Pancreas (tissue), 10 donors: ENCODE measurements around the gene ALDOB. TPM values are rescaled to one million over a fixed set of nuclear protein-coding genes. Genes with fewer than 3 reads are reported as not detected.

ENCODE experiments used
- ATAC-seq, 4 donors: fragments of 200-7000 bp; cut with Tn5 transposase; one replicate each; pipeline versions ENCODE4 v1.8.0 to v1.9.1; 2020; ENCODE audit warnings: mild to moderate bottlenecking in 4 of 4, moderate library complexity in 4 of 4
- DNase-seq, 6 donors: peaks; one replicate each; pipeline ENCODE4 v3.0.0-alpha.2; 2020
- FAIRE-seq: peaks from 2 replicates; lab custom pipeline; 2012; peaks lifted over from hg19 to GRCh38; lab: Jason Lieb, UNC
- H3K27ac ChIP-seq, 4 donors: fragments of 200-600 bp; sonication (generic); 1 replicate in 3 of 4; 2 replicates in 1 of 4; pipeline versions ENCODE4 v1.5.0 to v1.8.0; 2020
- H3K27me3 ChIP-seq, 4 donors: fragments of 200-600 bp; one replicate each; pipeline ENCODE4 v1.8.0; 2021
- H3K36me3 ChIP-seq, 3 donors: fragments of 200-600 bp; sonication (generic) in 1 of 3; one replicate each; pipeline versions ENCODE4 v1.5.0 to v1.8.0; 2020 to 2021
- H3K4me1 ChIP-seq, 3 donors: fragments of 200-600 bp; one replicate each; pipeline ENCODE4 v1.8.0; 2021
- H3K4me3 ChIP-seq, 4 donors: fragments of 200-600 bp; sonication (generic) in 2 of 4; one replicate each; pipeline versions ENCODE4 v1.5.0 to v1.8.0; 2020 to 2021
- H3K9me3 ChIP-seq, 4 donors: fragments of 200-600 bp; one replicate each; pipeline ENCODE4 v1.8.0; 2021
- WGBS, 2 donors: extraction: QIAGEN DNeasy Blood & Tissue Kit; methylation state at CpG; one replicate each; pipeline ENCODE4 v1.1.7; 2013; 5-methylcytosine and 5-hydroxymethylcytosine counted together
- intact Hi-C, 3 donors: fragments of 100-400 bp; cut with DNase I; formaldehyde crosslinking; loops; one replicate each; pipeline versions ENCODE4 v1.11.1 to v1.14.2; 2022
- polyA plus RNA-seq, 2 donors: library from polyadenylated mRNA; stranded (reverse); fragments of 200-250 nt; gene quantifications; one replicate each; pipeline ENCODE4 v1.2.3, GENCODE V29; 2013
- total RNA-seq, 6 donors: library from RNA; stranded (reverse); fragmentation: NEBNext Ultra II Directional in 4 of 6; extraction: Animal tissue kit (Norgen Biotek cat#: 25700) in 4 of 6; gene quantifications; one replicate each; pipeline versions ENCODE4 v1.2.1 to v1.2.4, GENCODE V29; 2021 to 2023
- TF ChIP-seq, protein P1 (sequence below), 4 donors: fragments of 200-600 bp; sonication (generic) in 3 of 4; IDR thresholded peaks; one replicate each; pipeline versions ENCODE4 v1.5.0 to v1.8.0; 2021; ENCODE audit warnings: antibody characterized with exemption in 4 of 4
- donor health status: healthy with polysubstance abuse.
- donor health status: DM: no; HTN: no; CAD: no; lungs with moderate emphysema.
- donor health status: DM: no; HTN: no; CAD: no.
- donor health status: control.
- donor health status: control.
- donor health status: Bipolar disorder and iron deficiency.
- donor health status: DM: yes; HTN: yes; CAD: no.
- donor health status: DM: no; HTN: no; CAD: no.
- donor health status: DM: no; HTN: no; CAD: no.
- donor health status: DM: yes; HTN: yes; CAD: no.

ALDOB gene
- total and polyA plus RNA-seq, 8 donors: 75.0 to 856 (median 287) TPM

DNA sequence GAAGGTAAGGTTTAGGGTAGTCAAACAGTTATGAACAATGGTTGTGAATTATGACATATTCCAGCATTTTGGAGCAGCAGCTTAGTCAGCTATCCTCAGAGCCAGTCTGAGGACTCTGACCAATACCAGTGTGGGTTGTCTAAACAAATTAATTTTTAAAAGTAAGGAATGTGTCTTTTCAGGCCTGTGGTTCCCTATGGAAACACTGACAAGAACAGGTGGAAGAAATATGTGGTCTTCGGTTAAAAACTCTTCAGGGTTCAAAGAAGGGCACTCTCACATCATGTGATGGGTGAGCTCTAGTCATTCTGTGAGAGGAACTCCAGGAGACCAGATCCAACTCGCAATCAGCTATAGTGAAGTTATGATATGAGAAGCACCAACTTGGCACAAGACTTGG is 33.5 kb upstream of the ALDOB start:
- Histone ChIP-seq H3K36me3 (peaks cover 0 to 11% (median 0%) of the 10 kb centered on the region in 3 donors), H3K4me1 (no peaks in the 10 kb centered on the region), H3K9me3 (no peaks in the 10 kb centered on the region), H3K27ac (no peak overlapping the region), H3K4me3 (no peak overlapping the region), H3K27me3 (peaks cover 0 to 3% (median 0%) of the 10 kb centered on the region in 4 donors)
- TF ChIP-seq, protein P1, sequence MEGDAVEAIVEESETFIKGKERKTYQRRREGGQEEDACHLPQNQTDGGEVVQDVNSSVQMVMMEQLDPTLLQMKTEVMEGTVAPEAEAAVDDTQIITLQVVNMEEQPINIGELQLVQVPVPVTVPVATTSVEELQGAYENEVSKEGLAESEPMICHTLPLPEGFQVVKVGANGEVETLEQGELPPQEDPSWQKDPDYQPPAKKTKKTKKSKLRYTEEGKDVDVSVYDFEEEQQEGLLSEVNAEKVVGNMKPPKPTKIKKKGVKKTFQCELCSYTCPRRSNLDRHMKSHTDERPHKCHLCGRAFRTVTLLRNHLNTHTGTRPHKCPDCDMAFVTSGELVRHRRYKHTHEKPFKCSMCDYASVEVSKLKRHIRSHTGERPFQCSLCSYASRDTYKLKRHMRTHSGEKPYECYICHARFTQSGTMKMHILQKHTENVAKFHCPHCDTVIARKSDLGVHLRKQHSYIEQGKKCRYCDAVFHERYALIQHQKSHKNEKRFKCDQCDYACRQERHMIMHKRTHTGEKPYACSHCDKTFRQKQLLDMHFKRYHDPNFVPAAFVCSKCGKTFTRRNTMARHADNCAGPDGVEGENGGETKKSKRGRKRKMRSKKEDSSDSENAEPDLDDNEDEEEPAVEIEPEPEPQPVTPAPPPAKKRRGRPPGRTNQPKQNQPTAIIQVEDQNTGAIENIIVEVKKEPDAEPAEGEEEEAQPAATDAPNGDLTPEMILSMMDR (IDR thresholded peaks at IDR 0.05): no peak
- ATAC-seq: no peak
- WGBS, 2 donors: 70 to 72% methylated on average over 2 of the region's 2 CpGs
- no peak for DNase-seq
- intact Hi-C loops: no loop called here
- FAIRE-seq: no peak

GRCh38 chr9:101468116-101468515 is 32.5 kb upstream of the ALDOB start:
- intact Hi-C loops: no loop called here
- H3K27ac ChIP-seq: no peak overlapping the region
- no peak overlapping the region for H3K4me3 ChIP-seq
- peaks cover 0 to 4% (median 0%) of the 10 kb centered on the region in 4 donors for H3K27me3 ChIP-seq
- WGBS, 2 donors: 85 to 92% methylated on average over 1 of the region's 1 CpG
- TF ChIP-seq, protein P1 (IDR thresholded peaks at IDR 0.05): no peak
- no peak for FAIRE-seq
- DNase-seq: no peak
- H3K36me3 ChIP-seq: peaks cover 0 to 2% (median 0%) of the 10 kb centered on the region in 3 donors
- no peaks in the 10 kb centered on the region for H3K9me3 ChIP-seq
- peak in 1 of 4 donors; percentile 47 for ATAC-seq
- H3K4me1 ChIP-seq: no peaks in the 10 kb centered on the region

DNA sequence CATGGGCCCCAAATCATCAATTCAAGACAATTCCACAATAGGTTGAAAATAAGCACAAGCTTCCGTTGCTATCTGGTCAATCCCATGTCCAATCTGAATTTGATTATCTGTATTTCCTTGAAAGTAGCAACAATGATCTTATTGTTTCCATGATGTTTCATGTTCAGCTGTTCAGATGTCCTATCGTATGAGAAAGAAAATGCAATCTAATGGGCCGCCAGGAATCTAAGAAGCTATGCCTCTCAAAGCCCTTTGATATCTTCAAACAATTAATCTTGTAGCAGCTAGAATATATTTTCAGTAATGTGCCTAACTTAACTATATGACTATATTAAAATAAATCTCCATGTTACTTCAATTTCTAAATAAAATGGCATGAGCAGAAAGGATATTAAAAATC is 32.1 kb upstream of the ALDOB start:
- H3K36me3 ChIP-seq: no peaks in the 10 kb centered on the region
- ATAC-seq (no peak), FAIRE-seq (no peak), DNase-seq (no peak)
- peaks cover 0 to 7% (median 0%) of the 10 kb centered on the region in 4 donors for H3K27me3 ChIP-seq
- no peaks in the 10 kb centered on the region for H3K4me1 ChIP-seq
- 40 to 52% methylated on average over 3 of the region's 3 CpGs for WGBS, 2 donors
- intact Hi-C loops: no loop called here
- TF ChIP-seq, protein P1 (IDR thresholded peaks at IDR 0.05): no peak
- no peak overlapping the region for H3K4me3 ChIP-seq
- no peak overlapping the region for H3K27ac ChIP-seq
- no peaks in the 10 kb centered on the region for H3K9me3 ChIP-seq

DNA sequence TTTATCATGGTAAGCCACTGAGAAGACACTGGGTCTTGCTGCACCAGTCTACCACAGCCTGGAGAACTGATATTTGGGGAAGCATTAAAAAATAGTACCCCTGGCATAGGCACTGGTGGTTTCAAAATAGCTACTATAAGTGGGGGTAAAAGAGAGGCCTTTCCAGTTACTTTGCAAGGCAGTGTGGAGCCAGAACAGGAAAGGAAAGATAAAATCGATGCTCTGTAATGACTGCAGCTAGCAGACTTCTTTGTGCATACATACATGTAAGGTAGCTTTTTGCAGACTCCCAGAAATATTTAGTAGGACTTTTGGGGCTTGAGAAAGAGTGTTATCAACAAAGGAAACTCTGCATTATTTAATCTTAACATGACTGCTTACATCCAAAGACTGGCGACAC is 31.3 kb upstream of the ALDOB start:
- H3K27ac ChIP-seq: no peak overlapping the region
- ATAC-seq (no peak), DNase-seq (no peak), FAIRE-seq (no peak)
- no peaks in the 10 kb centered on the region for H3K9me3 ChIP-seq
- intact Hi-C loops: no loop called here
- WGBS, 2 donors: 71 to 89% methylated on average over 2 of the region's 2 CpGs
- no peak overlapping the region for H3K4me3 ChIP-seq
- TF ChIP-seq, protein P1 (IDR thresholded peaks at IDR 0.05): no peak
- no peaks in the 10 kb centered on the region for H3K36me3 ChIP-seq
- H3K27me3 ChIP-seq: peaks cover 0 to 7% (median 0%) of the 10 kb centered on the region in 4 donors
- no peaks in the 10 kb centered on the region for H3K4me1 ChIP-seq

DNA sequence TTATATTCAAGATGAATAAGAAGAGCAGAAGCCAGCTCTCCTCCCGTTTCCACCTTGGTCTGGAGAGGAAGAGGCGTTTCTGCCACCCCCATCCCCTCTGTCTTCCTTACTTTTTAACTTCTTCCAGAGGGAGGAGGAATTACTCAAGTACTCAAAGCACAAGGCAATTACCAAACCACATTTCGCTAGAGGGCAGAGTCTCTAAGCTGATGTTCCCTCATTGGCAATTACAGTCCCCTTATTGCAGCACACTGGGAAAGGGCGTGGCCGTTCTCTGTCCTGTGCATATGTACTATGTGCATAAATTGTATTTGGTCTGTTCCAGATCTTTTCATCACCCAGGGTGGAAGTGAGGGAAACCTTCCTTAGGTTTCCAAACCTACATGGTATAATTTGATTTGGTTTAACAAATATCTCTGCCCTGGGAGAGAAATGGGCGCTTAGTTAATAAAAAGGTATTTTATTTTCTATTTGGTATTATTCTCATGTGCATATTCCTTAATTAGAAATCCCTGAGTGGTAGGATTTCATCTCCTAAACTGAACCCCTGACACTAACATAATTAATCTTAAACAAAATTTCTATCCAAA is 29.8 kb upstream of the ALDOB start:
- no peak overlapping the region for H3K4me3 ChIP-seq
- intact Hi-C loops: no loop called here
- peak in 2 of 6 donors; percentile 18 to 55 for DNase-seq
- no peak overlapping the region for H3K27ac ChIP-seq
- 24 to 34% methylated on average over 6 of the region's 6 CpGs for WGBS, 2 donors
- peaks cover 0 to 7% (median 0%) of the 10 kb centered on the region in 4 donors for H3K27me3 ChIP-seq
- H3K4me1 ChIP-seq: no peaks in the 10 kb centered on the region
- no peak for FAIRE-seq
- TF ChIP-seq, protein P1 (IDR thresholded peaks at IDR 0.05): peak in 2 of 4 donors; percentile 15 to 39
- ATAC-seq: peak; percentile 76 to 96 (median 88)
- H3K9me3 ChIP-seq: no peaks in the 10 kb centered on the region
- no peaks in the 10 kb centered on the region for H3K36me3 ChIP-seq
